Stomach (tissue), 4 donors: ENCODE measurements around the gene SOX8.

Experiments
- POLR2AphosphoS5 ChIP-seq, 3 donors: sonication (generic); formaldehyde crosslinking; IDR thresholded peaks; one replicate each; pipeline ENCODE4 v1.6.1; 2016; ENCODE audit warnings: antibody characterized with exemption in 3 of 3
- TF ChIP-seq, protein P1 (sequence below), 7 experiments: fragments of 450-650 bp in 4 of 7; fragments of 200-600 bp in 3 of 7; sonication (generic) in 3 of 7; IDR thresholded peaks; one replicate each; pipeline ENCODE4 v1.5.1; 2016 to 2019; ENCODE audit warnings: antibody characterized with exemption in 7 of 7, control low read depth in 2 of 7, mild to moderate bottlenecking in 1 of 7

DNA sequence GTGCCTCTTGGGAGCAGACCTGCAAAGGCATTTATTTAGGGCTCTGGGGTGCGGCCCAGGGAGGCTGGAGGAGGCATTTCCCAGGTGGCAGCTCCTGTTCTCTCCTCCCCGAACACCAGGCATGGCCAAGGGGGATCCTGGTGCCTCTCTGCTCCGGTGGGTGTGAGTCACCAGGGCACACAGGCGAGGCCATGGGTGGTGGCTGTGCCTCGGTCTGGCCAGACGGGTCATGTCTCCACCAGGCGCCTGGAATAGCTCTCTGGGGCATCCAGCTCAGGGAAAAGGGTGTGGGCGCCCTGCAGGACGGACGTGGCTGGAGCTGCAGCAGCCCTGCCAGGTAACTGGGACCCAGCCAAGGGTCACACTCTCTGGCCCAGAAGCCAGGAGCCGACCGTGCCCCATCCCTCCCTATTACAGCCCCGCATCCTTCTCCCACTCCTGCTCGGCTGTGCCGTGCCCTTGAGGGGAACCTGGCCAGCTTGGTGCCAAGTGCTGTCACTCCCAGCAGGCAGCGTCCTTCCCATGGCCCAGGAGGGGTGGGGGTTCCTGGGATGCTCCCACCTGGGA is 25.8 kb downstream of the SOX8 start:
- TF ChIP-seq, protein P1, sequence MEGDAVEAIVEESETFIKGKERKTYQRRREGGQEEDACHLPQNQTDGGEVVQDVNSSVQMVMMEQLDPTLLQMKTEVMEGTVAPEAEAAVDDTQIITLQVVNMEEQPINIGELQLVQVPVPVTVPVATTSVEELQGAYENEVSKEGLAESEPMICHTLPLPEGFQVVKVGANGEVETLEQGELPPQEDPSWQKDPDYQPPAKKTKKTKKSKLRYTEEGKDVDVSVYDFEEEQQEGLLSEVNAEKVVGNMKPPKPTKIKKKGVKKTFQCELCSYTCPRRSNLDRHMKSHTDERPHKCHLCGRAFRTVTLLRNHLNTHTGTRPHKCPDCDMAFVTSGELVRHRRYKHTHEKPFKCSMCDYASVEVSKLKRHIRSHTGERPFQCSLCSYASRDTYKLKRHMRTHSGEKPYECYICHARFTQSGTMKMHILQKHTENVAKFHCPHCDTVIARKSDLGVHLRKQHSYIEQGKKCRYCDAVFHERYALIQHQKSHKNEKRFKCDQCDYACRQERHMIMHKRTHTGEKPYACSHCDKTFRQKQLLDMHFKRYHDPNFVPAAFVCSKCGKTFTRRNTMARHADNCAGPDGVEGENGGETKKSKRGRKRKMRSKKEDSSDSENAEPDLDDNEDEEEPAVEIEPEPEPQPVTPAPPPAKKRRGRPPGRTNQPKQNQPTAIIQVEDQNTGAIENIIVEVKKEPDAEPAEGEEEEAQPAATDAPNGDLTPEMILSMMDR (IDR thresholded peaks at IDR 0.05), result no peak
- no peak for TF ChIP-seq POLR2AphosphoS5 (IDR thresholded peaks at IDR 0.05)
